ENCODE data around the gene DDX39B.
A peak's percentile ranks its signal among the peaks of the same experiment; 100 is the strongest.

The DDX39B gene

DNA sequence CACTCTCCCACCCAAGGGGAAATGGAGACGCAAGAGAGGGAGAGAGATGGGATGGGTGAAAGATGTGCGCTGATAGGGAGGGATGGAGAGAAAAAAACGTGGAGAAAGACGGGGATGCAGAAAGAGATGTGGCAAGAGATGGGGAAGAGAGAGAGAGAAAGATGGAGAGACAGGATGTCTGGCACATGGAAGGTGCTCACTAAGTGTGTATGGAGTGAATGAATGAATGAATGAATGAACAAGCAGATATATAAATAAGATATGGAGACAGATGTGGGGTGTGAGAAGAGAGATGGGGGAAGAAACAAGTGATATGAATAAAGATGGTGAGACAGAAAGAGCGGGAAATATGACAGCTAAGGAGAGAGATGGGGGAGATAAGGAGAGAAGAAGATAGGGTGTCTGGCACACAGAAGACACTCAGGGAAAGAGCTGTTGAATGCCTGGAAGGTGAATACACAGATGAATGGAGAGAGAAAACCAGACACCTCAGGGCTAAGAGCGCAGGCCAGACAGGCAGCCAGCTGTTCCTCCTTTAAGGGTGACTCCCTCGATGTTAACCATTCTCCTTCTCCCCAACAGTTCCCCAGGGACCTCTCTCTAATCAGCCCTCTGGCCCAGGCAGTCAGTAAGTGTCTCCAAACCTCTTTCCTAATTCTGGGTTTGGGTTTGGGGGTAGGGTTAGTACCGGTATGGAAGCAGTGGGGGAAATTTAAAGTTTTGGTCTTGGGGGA is 34.3 kb upstream of the DDX39B start:
- DNase-seq (ENCODE audit: low spot score) = no peak

DNA sequence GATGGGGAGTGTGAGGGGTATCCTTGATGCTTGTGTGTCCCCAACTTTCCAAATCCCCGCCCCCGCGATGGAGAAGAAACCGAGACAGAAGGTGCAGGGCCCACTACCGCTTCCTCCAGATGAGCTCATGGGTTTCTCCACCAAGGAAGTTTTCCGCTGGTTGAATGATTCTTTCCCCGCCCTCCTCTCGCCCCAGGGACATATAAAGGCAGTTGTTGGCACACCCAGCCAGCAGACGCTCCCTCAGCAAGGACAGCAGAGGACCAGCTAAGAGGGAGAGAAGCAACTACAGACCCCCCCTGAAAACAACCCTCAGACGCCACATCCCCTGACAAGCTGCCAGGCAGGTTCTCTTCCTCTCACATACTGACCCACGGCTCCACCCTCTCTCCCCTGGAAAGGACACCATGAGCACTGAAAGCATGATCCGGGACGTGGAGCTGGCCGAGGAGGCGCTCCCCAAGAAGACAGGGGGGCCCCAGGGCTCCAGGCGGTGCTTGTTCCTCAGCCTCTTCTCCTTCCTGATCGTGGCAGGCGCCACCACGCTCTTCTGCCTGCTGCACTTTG is 33.6 kb upstream of the DDX39B start, which contains the start of gene TNF:
Gene TNF, plus strand, starts transcription at position 231 of the 567 bp plus-strand sequence. Its CDS starts 177 bp downstream, at position 408.
- peak; percentile 53 for DNase-seq (ENCODE audit: low spot score)

DNA sequence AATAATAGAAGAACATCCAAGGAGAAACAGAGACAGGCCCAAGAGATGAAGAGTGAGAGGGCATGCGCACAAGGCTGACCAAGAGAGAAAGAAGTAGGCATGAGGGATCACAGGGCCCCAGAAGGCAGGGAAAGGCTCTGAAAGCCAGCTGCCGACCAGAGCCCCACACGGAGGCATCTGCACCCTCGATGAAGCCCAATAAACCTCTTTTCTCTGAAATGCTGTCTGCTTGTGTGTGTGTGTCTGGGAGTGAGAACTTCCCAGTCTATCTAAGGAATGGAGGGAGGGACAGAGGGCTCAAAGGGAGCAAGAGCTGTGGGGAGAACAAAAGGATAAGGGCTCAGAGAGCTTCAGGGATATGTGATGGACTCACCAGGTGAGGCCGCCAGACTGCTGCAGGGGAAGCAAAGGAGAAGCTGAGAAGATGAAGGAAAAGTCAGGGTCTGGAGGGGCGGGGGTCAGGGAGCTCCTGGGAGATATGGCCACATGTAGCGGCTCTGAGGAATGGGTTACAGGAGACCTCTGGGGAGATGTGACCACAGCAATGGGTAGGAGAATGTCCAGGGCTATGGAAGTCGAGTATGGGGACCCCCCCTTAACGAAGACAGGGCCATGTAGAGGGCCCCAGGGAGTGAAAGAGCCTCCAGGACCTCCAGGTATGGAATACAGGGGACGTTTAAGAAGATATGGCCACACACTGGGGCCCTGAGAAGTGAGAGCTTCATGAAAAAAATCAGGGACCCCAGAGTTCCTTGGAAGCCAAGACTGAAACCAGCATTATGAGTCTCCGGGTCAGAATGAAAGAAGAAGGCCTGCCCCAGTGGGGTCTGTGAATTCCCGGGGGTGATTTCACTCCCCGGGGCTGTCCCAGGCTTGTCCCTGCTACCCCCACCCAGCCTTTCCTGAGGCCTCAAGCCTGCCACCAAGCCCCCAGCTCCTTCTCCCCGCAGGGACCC is 32.6 kb upstream of the DDX39B start:
- no peak for DNase-seq (ENCODE audit: low spot score)

DNA sequence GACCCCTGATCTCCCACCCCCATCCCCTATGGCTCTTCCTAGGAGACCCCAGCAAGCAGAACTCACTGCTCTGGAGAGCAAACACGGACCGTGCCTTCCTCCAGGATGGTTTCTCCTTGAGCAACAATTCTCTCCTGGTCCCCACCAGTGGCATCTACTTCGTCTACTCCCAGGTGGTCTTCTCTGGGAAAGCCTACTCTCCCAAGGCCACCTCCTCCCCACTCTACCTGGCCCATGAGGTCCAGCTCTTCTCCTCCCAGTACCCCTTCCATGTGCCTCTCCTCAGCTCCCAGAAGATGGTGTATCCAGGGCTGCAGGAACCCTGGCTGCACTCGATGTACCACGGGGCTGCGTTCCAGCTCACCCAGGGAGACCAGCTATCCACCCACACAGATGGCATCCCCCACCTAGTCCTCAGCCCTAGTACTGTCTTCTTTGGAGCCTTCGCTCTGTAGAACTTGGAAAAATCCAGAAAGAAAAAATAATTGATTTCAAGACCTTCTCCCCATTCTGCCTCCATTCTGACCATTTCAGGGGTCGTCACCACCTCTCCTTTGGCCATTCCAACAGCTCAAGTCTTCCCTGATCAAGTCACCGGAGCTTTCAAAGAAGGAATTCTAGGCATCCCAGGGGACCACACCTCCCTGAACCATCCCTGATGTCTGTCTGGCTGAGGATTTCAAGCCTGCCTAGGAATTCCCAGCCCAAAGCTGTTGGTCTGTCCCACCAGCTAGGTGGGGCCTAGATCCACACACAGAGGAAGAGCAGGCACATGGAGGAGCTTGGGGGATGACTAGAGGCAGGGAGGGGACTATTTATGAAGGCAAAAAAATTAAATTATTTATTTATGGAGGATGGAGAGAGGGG is 31.7 kb upstream of the DDX39B start:
- no peak for DNase-seq (ENCODE audit: low spot score)

DNA sequence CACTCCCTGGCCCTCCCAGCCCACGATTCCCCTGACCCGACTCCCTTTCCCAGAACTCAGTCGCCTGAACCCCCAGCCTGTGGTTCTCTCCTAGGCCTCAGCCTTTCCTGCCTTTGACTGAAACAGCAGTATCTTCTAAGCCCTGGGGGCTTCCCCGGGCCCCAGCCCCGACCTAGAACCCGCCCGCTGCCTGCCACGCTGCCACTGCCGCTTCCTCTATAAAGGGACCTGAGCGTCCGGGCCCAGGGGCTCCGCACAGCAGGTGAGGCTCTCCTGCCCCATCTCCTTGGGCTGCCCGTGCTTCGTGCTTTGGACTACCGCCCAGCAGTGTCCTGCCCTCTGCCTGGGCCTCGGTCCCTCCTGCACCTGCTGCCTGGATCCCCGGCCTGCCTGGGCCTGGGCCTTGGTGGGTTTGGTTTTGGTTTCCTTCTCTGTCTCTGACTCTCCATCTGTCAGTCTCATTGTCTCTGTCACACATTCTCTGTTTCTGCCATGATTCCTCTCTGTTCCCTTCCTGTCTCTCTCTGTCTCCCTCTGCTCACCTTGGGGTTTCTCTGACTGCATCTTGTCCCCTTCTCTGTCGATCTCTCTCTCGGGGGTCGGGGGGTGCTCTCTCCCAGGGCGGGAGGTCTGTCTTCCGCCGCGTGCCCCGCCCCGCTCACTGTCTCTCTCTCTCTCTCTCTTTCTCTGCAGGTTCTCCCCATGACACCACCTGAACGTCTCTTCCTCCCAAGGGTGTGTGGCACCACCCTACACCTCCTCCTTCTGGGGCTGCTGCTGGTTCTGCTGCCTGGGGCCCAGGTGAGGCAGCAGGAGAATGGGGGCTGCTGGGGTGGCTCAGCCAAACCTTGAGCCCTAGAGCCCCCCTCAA is 30.5 kb upstream of the DDX39B start, which contains the start of gene LTA:
Gene LTA, plus strand, starts transcription at position 249 of the 871 bp plus-strand sequence. Its CDS starts 454 bp downstream, at position 703.
- no peak for DNase-seq (ENCODE audit: low spot score)

DNA sequence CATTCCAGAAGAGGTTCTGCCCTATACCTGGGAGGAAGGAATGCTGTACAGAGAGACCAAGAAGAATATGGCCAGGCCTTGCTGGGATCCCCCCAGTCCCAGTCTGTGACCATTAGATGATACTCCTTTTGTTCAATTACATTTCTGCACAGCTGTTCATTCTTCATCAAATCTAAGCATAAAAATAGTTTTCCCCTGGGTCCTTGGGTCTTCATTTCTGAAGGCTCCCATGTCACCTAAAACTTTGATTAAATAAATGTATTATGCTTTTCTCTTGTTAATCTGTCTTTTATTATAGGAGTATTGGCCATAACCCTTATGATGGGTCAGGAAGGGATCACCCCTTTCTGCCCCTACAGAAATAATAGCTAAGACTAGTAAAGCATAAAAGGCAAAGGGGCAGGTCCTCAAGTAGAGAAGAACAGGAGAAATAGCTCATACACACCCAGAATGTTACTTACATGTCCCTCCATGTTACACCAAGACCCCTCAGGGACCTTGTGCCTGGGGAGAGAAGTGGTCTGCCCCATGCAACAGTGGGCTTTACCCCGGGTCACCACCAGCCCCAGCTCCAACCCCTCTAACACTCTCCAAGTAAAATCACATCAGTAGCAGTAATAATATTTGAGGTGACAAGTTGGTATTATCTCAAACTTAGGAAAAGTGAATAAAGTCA is 28.2 kb upstream of the DDX39B start:
- no peak for DNase-seq (ENCODE audit: low spot score)

DNA sequence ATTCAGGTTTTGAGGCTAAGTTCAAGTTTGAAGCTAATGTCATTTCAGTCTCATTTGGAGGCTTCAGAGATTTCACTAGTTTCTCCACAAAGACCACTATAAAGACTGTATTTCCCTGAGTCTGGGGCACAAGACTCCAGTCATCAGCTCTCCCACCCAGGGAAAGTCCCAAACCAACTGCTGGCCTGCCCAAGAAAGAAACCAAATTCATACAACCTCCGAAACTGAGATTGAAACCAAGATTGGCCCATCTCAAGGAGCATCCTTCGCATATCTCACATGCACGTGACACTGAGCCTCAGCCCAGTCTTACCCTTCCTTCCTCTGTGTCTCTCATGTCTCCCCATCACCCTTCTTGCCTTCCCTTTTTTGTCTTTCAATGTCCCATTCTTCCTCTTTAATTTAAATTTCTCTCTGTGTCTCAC is 26.7 kb upstream of the DDX39B start:
- no peak for DNase-seq (ENCODE audit: low spot score)

DNA sequence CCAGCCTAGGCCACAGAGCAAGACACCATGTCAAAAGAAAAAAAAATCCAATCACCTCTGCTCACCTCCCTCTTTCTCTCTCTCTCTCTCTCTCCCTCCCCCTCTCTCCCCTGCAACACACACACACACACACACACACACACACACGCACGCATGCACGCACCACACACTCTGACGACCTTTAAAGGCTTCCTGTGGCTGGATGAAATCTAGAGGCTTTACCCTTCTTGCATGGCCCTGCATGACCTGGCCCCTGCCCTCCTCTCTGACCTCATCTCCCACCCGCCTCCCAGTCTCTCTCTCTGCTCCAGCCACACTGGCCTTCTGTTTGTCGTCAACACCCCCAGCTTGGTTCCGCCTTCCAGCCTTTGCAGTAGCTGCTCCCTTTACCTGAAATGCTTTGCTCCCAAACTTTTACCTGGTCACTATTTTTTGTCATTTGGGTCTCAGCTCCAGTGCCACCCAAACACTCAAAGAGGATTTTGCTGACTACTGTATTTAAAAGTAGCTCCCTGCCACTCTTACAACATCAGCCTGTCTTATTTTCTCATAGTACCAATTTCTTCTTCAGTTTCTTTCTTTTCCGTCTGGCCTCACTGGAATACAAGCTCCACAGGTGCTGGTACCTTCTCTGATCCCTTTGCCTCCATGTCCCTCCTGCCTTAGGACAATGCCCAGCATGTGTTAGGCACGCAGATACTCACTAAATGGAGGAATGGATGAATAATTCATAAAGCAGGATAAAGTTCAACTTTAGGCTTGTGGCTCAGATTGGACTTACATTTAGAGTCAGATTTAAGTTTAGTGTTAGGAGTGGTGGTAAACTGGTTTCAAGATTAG is 25.9 kb upstream of the DDX39B start:
- no peak for DNase-seq (ENCODE audit: low spot score)

DNA sequence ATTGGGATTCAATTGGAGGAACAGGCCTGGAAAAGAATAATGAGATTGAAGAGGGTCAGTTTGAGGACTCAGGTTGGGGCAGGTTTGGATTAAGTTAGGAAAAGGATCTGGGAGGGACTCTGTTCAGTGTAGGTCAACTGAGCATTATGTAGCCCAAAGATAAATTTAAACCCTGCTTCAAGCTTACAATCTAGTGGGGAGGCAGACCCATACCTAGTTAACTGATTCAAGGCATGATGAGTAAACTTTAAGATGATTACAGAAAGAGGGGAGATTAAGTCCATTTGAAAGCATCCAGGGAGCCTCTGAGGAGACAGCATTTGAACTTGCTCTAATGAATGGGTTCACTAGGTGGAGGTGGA is 18.9 kb upstream of the DDX39B start:
- no peak for DNase-seq (ENCODE audit: low spot score)

DNA sequence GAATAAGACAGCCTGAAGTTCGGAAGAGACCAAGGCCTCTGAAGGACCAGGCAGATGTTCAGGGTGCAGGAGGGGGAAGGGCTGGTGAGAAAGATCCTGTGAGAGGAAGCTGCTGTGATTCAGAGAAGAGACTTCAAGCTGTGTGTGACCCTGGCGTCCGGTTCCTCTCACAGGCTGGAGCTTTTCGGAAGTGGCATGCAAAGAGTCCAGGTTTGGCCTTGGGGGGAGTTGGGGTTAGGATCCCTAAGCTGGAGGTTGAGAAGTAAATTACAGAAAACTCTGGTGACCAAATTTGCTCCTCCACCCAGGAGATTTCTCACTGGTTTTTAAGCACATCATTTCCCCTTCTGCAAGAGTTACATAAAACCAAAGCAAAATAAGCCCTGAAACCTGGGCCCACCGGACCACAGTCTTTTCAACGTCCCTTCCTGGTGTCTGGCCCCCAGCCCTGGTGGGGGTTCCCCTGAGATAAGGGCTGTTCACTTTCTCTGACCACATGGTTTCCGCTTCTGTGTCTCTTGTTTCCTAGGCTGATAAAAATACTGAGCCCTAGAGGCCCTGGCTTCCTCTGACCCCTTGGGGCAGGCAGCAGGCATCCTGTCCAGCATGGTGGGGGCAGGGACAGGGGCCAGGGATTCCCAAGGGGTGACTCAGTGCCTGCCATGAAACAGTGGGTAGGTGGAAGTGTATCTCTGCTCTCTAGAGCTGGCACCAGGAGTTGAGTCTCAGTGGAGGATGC is 18.3 kb upstream of the DDX39B start:
- peak; percentile 63 for DNase-seq (ENCODE audit: low spot score)

DNA sequence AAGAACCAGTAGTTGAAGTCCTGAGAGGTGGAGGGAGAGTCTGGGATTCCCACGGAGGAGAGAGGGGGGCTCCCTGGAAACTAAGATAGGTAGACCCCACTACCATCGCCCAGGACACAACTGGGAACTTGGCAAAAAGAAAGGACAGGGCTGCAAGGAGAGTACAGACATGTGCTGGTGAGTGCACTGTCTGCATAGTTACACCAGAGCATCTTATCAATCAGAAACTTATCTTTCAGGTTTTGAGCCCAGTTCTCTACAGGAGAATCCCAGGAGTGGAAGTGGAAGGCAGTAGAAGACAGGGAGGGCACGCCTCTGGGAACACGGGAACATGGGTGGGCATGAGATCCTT is 17.8 kb upstream of the DDX39B start:
- no peak for DNase-seq (ENCODE audit: low spot score)

DNA sequence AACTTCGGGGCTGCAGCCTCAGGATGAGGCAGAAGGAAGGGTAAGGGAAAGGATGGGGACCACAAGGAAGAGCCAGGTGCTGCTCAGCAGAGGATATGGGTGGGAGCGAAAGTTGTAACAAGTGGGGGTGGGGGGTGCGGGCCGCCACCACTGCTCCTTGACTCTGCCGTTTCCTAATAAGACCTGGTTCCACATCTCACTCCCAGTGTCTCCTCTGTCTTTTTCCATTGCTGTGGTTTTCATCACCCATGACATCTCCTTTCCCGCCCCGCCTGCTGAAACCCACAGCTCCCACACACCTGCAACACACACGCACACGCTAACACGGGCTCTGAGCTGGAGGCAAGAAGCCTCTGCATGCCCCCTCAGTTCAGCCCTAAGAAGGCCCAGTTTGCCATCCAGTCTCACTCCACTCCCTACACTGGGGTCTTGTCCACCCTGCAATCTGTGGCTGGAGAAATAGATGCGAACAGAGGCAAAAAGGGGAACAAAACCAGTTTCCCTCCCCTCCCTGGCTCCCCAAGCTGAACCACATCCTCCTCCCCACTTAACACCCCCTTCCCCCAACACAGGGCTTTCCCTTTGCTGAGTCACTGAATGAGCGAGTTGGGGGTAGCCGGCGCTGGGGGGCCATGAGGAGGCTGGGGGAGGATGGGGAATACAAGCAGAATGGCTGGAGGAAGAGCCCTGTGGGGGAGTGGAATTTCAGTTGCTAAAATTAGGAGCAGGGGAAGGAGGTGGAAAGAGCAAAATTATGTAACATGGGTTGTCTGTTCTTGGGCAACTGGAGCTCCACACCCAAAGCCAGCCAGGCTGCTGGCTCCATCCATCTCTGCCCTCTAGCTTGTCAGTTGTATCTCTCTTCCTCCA is 17.1 kb upstream of the DDX39B start:
- peak; percentile 58 for DNase-seq (ENCODE audit: low spot score)

DNA sequence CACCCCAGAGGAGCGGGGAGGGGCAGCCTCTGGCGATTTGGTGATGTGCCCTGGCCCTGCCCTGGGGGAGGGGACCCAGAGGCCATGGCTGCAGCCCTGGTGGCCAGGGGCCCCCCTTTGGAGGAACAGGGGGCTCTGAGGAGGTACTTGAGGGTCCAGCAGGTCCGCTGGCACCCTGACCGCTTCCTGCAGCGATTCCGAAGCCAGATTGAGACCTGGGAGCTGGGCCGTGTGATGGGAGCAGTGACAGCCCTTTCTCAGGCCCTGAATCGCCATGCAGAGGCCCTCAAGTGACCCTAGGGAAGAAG is 16.5 kb upstream of the DDX39B start:
- no peak for DNase-seq (ENCODE audit: low spot score)

DNA sequence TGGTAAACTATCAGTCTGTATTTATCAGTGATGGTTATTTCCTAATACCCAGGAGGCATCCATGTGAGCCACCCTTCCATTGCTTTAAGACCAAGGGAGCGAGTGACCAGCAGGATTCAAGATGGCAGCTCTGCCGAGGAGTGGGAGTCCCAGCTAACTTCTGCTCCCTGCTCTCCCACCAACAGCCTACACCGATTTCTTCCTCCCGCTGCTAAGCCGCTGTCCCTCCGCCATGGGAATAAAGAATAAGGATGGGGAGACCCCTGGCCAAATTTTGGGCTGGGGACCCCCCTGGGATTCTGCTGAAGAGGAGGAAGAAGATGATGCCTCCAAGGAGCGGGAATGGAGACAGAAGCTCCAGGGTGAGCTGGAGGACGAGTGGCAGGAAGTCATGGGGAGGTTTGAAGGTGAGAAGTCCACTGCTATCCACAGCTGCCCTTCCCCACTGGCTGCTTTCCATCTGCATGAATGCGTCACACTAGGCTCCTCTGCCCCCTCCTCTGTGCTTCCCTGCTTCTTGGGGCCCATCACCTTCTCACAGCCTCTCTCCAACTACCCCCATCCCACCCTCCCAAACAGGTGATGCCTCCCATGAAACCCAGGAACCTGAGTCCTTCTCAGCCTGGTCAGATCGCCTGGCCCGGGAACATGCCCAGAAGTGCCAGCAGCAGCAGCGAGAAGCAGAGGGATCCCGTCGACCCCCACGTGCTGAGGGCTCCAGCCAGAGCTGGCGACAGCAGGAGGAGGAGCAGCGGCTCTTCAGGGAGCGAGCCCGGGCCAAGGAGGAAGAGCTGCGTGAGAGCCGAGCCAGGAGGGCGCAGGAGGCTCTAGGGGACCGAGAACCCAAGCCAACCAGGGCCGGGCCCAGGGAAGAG is 15.9 kb upstream of the DDX39B start:
- no peak for DNase-seq (ENCODE audit: low spot score)

DNA sequence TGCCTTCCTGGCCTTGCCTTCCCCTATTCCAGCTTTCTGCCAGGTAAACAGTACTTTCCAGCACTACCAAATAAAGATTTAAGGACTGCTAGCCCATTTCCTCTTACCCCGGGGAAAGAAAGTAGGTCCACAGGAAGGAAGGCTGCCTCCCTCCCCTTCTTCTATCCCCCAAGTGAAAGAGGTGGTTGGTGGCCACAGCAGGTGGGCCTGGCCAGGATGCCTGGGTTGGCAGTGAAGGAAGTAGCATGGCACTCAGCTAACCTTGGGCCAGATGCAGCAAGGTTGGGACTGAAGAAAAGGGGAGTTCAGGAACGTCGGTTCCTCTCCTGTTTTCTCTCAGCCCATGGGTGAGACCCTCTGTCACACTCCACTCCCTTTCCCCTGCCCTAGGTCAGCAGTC is 14.5 kb upstream of the DDX39B start:
- no peak for DNase-seq (ENCODE audit: low spot score)

DNA sequence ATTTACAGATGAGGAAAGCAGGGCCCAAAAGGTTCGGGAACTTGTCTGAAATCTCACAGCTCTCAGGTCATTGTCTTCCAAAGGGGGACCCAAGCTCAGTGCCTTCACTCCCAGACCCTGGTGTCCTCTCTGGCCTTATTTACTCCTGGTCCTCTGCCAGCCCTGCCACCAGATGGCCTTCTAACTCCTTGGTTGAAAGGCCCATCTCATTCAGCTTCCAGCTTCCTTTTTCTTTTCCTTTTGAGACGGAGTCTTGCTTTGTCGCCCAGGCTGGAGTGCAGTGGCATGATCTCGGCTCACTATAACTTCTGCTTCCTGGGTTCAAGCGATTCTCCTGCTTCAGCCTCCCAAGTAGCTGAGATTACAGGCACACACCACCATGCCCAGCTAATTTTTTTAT is 9.6 kb upstream of the DDX39B start:
- peak; percentile 73 for DNase-seq (ENCODE audit: low spot score)

DNA sequence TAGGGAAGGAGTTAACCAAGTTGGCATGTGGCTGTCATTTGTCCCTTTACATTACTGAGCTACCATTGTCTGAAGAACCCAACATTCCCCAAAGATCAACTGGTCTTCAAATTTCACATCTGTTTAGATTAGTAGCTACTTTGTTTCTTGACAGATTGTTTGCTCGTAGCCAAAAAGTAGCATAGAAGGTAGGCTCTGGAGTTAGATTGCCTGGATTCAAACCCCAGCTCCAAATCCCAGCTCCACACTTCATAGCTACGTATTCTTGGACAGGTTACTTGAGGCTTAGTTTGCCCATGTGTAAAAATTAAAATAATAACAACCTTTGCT is 6.7 kb upstream of the DDX39B start:
- no peak for DNase-seq (ENCODE audit: low spot score)
